ENCODE results near the gene HMCES.

GRCh38 chr3:129347458-129347845, 68.8 kb downstream of the HMCES start:
- TF ChIP-seq CTCF (IDR thresholded peaks at IDR 0.05) (no peak), EZH2 (IDR thresholded peaks at IDR 0.05; ENCODE audit: borderline replicate concordance, insufficient read depth, low read depth, low read length, poor library complexity, severe bottlenecking) (no peak)

Data from B cell (primary cell).